Muscle of leg (tissue), 16 donors: ENCODE data around the gene LAMA4. TPM values are rescaled to one million over a fixed set of nuclear protein-coding genes. Genes with fewer than 3 reads are reported as not detected.

Experiments used
- DNase-seq: peaks from one replicate; pipeline ENCODE4 v3.0.0; 2013
- H3K27ac ChIP-seq: one replicate; pipeline ENCODE4 v1.5.1; 2013; ENCODE audit warnings: mild to moderate bottlenecking, low read length, control low read depth
- H3K27me3 ChIP-seq: one replicate; pipeline ENCODE4 v1.6.1; 2013; ENCODE audit warnings: low read length; ENCODE audit not compliant: control insufficient read depth, insufficient read depth
- H3K36me3 ChIP-seq: one replicate; pipeline ENCODE4 v1.6.1; 2013; ENCODE audit warnings: low read length; ENCODE audit not compliant: control insufficient read depth, insufficient read depth
- H3K4me1 ChIP-seq: one replicate; pipeline ENCODE4 v1.6.1; 2013; ENCODE audit warnings: low read length; ENCODE audit not compliant: control insufficient read depth, insufficient read depth
- H3K4me3 ChIP-seq: one replicate; pipeline ENCODE4 v1.5.1; 2013; ENCODE audit warnings: low read length, control low read depth
- H3K9me3 ChIP-seq: replicated peaks from 2 replicates; pipeline ENCODE4 v1.6.1; 2013; ENCODE audit warnings: low read depth, low read length; ENCODE audit not compliant: control insufficient read depth
- WGBS: methylation state at CpG from one replicate; pipeline ENCODE4 v1.1.5; 2013; ENCODE audit warnings: missing lambda C conversion rate; ENCODE audit not compliant: insufficient coverage; 5-methylcytosine and 5-hydroxymethylcytosine counted together
- long read RNA-seq, 11 donors: transcript quantifications; one replicate each; lab custom pipeline, GENCODE V29; 2026
- polyA plus RNA-seq, 8 donors: library from polyadenylated mRNA; unstranded; fragments of 120-200 nt; gene quantifications; one replicate each; pipeline versions ENCODE4 v1.2.1 to v1.2.3, GENCODE V29; 2013; ENCODE audit warnings: inconsistent platforms in 1 of 8, low replicate concordance in 1 of 8; ENCODE audit not compliant: insufficient read length in 8 of 8, insufficient read depth in 1 of 8
- total RNA-seq: library from RNA; stranded (reverse); fragments of 120-200 nt; gene quantifications from one replicate; pipeline ENCODE4 v1.2.4, GENCODE V29; 2013

The LAMA4 gene, protein sequence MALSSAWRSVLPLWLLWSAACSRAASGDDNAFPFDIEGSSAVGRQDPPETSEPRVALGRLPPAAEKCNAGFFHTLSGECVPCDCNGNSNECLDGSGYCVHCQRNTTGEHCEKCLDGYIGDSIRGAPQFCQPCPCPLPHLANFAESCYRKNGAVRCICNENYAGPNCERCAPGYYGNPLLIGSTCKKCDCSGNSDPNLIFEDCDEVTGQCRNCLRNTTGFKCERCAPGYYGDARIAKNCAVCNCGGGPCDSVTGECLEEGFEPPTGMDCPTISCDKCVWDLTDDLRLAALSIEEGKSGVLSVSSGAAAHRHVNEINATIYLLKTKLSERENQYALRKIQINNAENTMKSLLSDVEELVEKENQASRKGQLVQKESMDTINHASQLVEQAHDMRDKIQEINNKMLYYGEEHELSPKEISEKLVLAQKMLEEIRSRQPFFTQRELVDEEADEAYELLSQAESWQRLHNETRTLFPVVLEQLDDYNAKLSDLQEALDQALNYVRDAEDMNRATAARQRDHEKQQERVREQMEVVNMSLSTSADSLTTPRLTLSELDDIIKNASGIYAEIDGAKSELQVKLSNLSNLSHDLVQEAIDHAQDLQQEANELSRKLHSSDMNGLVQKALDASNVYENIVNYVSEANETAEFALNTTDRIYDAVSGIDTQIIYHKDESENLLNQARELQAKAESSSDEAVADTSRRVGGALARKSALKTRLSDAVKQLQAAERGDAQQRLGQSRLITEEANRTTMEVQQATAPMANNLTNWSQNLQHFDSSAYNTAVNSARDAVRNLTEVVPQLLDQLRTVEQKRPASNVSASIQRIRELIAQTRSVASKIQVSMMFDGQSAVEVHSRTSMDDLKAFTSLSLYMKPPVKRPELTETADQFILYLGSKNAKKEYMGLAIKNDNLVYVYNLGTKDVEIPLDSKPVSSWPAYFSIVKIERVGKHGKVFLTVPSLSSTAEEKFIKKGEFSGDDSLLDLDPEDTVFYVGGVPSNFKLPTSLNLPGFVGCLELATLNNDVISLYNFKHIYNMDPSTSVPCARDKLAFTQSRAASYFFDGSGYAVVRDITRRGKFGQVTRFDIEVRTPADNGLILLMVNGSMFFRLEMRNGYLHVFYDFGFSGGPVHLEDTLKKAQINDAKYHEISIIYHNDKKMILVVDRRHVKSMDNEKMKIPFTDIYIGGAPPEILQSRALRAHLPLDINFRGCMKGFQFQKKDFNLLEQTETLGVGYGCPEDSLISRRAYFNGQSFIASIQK (N-terminal part only)
- total RNA-seq (219 TPM), polyA plus RNA-seq (100 to 1,000 TPM; 123 to 249 (median 186) TPM)
- long read RNA-seq, donor 1, full-length matches to known transcripts: 10 of 15 reads
- long read RNA-seq, donor 1, partial matches to known transcripts: 5 of 15 reads
- long read RNA-seq, donor 1, other reads (novel, unspliced or antisense): 0 of 15 reads
- long read RNA-seq, donor 2: 0 reads
- long read RNA-seq, donor 3, full-length matches to known transcripts: 11 of 17 reads
- long read RNA-seq, donor 3, partial matches to known transcripts: 6 of 17 reads
- long read RNA-seq, donor 3, other reads (novel, unspliced or antisense): 0 of 17 reads
- long read RNA-seq, donor 4, full-length matches to known transcripts: 14 of 20 reads
- long read RNA-seq, donor 4, partial matches to known transcripts: 6 of 20 reads
- long read RNA-seq, donor 4, other reads (novel, unspliced or antisense): 0 of 20 reads
- long read RNA-seq, donor 5, full-length matches to known transcripts: 28 of 124 reads
- long read RNA-seq, donor 5, partial matches to known transcripts: 96 of 124 reads
- long read RNA-seq, donor 5, other reads (novel, unspliced or antisense): 0 of 124 reads
- long read RNA-seq, donor 6, full-length matches to known transcripts: 25 of 57 reads
- long read RNA-seq, donor 6, partial matches to known transcripts: 32 of 57 reads
- long read RNA-seq, donor 6, other reads (novel, unspliced or antisense): 0 of 57 reads
- long read RNA-seq, donor 7, full-length matches to known transcripts: 25 of 43 reads
- long read RNA-seq, donor 7, partial matches to known transcripts: 18 of 43 reads
- long read RNA-seq, donor 7, other reads (novel, unspliced or antisense): 0 of 43 reads
- long read RNA-seq, donor 8, full-length matches to known transcripts: 22 of 40 reads
- long read RNA-seq, donor 8, partial matches to known transcripts: 18 of 40 reads
- long read RNA-seq, donor 8, other reads (novel, unspliced or antisense): 0 of 40 reads
- long read RNA-seq, donor 9, transcript LAMA4-203 (2 exons, 1,061 nt): major isoform, 7 of 20 reads
- long read RNA-seq, donor 9, partial matches to known transcripts: 10 of 20 reads
- long read RNA-seq, donor 9, other reads (novel, unspliced or antisense): 0 of 20 reads
- long read RNA-seq, donor 10, full-length matches to known transcripts: 24 of 40 reads
- long read RNA-seq, donor 10, partial matches to known transcripts: 16 of 40 reads
- long read RNA-seq, donor 10, other reads (novel, unspliced or antisense): 0 of 40 reads
- long read RNA-seq, donor 11, full-length matches to known transcripts: 16 of 34 reads
- long read RNA-seq, donor 11, partial matches to known transcripts: 18 of 34 reads
- long read RNA-seq, donor 11, other reads (novel, unspliced or antisense): 0 of 34 reads

DNA sequence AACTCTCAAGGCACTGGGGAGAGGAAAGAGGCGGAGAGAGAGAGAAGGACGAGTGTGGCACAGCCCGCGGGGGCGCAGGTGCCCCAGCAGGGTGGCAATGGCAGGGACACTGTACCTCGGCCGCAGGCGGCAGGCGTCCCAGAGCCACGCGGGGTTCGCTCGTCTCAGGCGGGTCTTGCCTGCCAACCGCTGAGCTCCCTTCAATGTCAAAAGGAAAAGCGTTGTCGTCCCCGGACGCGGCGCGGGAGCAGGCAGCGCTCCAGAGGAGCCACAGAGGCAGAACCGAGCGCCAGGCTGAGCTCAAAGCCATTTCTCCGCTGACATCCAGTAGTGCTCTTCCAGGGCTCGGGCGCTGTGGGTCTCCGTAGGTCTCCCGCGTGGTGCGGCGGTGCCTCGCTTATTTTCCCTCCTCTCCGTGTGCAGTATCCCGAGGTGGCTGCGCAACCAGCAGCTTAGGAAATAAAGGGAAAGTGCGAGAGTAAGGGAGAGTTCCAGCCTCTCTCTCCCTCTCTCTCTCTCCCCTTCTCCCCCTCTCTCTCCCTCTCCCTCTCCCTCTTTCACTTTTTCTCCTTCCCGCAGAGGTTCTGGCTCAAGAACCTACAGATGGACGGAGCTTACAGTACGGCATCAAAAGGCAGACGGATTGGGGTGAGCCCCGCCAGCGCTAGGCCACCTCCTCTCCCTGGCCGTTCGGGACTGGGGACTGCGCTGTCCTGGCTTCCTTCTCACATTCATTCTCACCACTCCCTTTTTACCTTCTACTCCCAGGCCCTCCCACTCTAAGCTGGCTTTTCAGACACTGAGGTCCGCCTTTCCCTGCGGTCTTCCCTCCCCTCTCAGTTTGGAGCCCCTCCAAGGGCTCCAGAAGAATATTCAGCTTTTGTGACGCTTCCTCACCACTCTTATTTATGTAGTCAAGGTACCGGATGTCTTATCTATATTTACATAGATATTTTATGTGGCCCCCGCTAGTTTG lies at the start of gene LAMA4:
Gene LAMA4, minus strand, starts transcription at position 727 of the 976 bp plus-strand sequence. Its CDS starts 417 bp downstream, at position 310.
- peak; percentile 94 for DNase-seq

DNA sequence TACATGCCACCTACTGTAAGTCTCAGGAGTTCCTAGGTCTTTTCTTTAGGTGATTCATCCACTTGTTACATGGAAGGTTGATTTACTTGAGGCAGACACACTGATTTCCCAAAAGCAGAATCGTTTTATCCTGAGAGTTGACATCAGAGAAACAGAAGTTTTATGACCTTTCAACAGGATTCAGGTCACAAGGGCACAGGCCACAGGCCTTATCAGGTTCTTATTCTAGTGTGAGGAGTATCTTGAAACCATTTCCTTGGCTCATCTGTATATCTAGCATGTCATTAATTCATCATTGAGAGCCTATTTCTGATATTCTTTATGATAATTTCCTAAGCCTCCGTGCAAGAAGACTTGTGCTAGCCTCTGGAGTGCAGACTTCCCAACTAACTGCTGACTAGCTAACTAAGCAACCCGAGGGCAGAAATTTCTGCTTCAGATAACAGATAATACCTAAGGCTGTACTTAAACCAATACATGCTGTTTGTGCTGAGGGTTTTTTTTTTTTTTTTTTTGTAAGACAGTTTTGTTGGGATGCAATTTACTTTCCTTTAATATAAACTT lies 47.9 kb upstream of the LAMA4 start:
- no peaks in the 10 kb centered on the region for H3K9me3 ChIP-seq
- no peak for DNase-seq
- H3K36me3 ChIP-seq: no peaks in the 10 kb centered on the region
- H3K27me3 ChIP-seq: no peaks in the 10 kb centered on the region
- 20% methylated on average over 1 of the region's 3 CpGs for WGBS
- no peak overlapping the region for H3K4me3 ChIP-seq
- H3K4me1 ChIP-seq: peaks cover 13% of the 10 kb centered on the region
- no peak overlapping the region for H3K27ac ChIP-seq

More for the DNA sequence above, at the start of gene LAMA4:
- H3K36me3 ChIP-seq: peaks cover 9% of the 10 kb centered on the region
- under 1% methylated on average over 37 of the region's 52 CpGs for WGBS
- H3K27ac ChIP-seq: peak within 1 kb of the TSS; percentile 96
- H3K9me3 ChIP-seq: no peaks in the 10 kb centered on the region
- peak within 1 kb of the TSS; percentile 92 for H3K4me3 ChIP-seq
- peaks cover 19% of the 10 kb centered on the region for H3K4me1 ChIP-seq
- H3K27me3 ChIP-seq: no peaks in the 10 kb centered on the region

DNA sequence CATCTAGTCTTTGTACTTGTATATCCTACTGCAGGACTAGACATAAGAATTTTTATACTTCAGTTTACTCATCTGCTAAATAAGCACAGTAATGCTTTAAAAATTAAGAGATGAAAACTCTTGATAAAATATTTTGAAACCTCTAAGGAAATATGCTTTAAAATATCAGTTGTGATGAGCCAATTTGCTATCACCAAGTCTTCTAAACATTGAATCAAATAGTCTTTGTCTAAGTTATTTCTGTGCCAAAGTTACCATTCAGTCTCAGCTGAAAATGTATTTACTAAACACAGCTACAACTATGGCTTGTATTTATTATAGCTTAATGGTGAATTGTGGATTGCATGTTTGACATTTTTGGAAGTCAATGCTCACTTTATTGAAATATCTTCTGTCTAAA lies 46.5 kb upstream of the LAMA4 start:
- Histone ChIP-seq H3K27me3 (no peaks in the 10 kb centered on the region), H3K9me3 (no peaks in the 10 kb centered on the region), H3K4me3 (no peak overlapping the region), H3K36me3 (no peaks in the 10 kb centered on the region), H3K4me1 (peaks cover 13% of the 10 kb centered on the region), H3K27ac (no peak overlapping the region)
- DNase-seq: no peak

DNA sequence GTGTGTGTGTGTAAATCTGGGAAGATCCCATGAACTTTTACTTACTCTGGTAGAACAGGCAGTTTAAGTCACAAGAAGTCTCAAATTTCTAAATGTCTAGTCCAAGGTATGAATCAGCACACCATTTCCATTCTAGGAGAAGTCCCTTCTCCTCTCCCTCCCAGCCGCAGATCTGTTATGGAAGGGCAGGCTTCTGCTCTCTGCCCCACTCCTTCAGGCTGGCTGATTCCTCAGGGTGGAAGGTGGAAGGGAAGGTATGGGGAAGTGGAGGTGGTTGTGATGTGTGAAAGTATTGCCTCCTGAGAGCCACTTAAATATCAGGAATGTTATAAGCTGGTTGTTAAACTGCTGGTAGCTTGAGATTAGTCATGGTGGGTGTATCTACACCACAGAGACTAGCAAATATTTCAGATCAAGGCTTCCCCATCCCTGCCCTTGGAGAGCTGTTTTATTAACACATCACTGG lies 44.5 kb upstream of the LAMA4 start:
- no CpG with 5 or more reads among the region's 1 CpG for WGBS
- peak overlapping the region; percentile 77 for H3K27ac ChIP-seq
- peaks cover 13% of the 10 kb centered on the region for H3K4me1 ChIP-seq
- H3K9me3 ChIP-seq: no peaks in the 10 kb centered on the region
- no peaks in the 10 kb centered on the region for H3K27me3 ChIP-seq
- peak; percentile 68 for DNase-seq
- no peaks in the 10 kb centered on the region for H3K36me3 ChIP-seq
- no peak overlapping the region for H3K4me3 ChIP-seq

DNA sequence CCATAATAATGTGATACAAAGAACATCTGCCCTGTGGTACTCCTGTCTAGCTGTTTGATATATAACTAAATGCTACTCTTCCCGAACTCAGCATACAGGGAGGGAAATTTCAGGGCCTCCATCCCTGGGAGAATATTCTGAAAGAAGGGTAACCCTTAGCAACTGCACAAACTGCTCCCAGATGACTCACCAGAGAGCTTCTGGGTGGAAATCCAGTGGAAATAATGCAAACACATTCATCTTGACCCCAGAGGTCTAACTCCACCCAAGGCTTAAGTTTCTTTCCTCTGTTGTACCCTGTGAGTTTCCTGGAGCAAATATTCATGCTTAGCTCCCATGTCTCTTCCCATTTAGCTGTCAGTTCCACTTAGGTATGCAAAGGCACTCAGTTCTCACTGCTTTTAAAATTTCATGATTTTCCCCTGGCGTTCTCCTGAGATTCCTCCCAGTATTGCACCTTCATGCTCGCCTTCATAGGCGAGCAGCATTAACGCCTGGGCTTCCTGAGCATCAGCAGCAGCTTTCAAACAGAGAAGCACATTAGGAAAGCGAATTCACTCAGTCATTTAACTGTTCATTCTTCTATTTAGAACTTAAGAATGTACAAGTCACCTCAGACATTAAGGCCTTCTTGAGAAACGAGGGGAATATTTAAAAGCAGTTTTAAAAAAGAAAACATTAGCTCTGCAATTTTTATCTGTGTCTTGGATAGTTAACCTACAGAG lies 43.8 kb upstream of the LAMA4 start:
- WGBS: 41% methylated on average over 3 of the region's 7 CpGs
- peak overlapping the region; percentile 77 for H3K27ac ChIP-seq
- H3K36me3 ChIP-seq: no peaks in the 10 kb centered on the region
- H3K27me3 ChIP-seq: no peaks in the 10 kb centered on the region
- H3K4me3 ChIP-seq: no peak overlapping the region
- no peaks in the 10 kb centered on the region for H3K9me3 ChIP-seq
- DNase-seq: peak; percentile 80
- H3K4me1 ChIP-seq: peaks cover 13% of the 10 kb centered on the region

DNA sequence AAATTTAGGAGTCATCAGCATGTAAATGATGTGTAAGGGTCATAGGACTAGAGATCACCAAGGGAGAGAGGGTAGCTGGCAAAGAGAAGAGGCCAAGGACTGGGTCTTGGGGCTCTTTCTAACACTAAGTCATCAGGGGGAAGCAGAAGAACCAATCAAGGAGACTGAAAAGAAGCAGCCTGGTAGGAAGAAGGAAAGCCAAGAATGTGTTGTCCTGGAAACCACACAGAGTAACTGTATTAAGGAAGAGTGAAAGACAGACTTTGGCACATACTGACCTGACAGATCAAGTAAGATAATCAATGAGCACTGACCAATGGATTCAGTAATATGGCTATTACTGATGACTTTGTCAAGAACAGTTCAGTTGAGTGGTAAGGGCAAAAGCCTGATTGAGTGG lies 42.3 kb upstream of the LAMA4 start:
- H3K9me3 ChIP-seq: no peaks in the 10 kb centered on the region
- no peak overlapping the region for H3K4me3 ChIP-seq
- no peak overlapping the region for H3K27ac ChIP-seq
- no peaks in the 10 kb centered on the region for H3K36me3 ChIP-seq
- H3K4me1 ChIP-seq: peaks cover 13% of the 10 kb centered on the region
- H3K27me3 ChIP-seq: no peaks in the 10 kb centered on the region
- no peak for DNase-seq

DNA sequence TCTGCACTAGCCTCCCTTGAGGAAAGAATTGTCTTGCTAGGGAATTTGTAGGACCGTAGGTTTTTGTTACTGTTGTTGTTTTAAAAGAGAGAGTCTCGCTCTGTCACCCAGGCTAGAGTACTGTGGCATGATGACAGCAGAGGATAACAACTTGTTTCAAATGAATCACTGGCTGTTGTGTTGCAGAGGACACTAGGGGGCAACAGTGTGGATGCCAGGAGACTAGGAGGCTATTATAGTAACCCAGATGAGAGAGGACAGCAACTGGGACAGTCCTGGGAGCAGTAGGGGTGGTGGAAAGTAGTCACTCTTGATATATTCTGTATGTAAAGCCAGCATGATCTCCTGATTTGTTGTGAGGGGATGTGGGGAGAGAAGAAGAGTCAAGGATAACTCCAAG lies 41.8 kb upstream of the LAMA4 start:
- Histone ChIP-seq H3K4me3 (no peak overlapping the region), H3K9me3 (no peaks in the 10 kb centered on the region), H3K36me3 (no peaks in the 10 kb centered on the region), H3K27me3 (no peaks in the 10 kb centered on the region), H3K27ac (no peak overlapping the region), H3K4me1 (peaks cover 13% of the 10 kb centered on the region)
- 72% methylated on average over 2 of the region's 2 CpGs for WGBS
- DNase-seq: no peak
